CD4-positive, alpha-beta T cell treated with Interleukin-6 at 100 ng/mL for 8 hours (primary cell): ENCODE data around the gene EEF1AKMT1.
"Not testable (repeated sequence)": the region's sequence is repeated elsewhere in the genome, so short reads cannot be mapped to it uniquely, and the experiment has no call there.

Experiments
- DNase-seq: peaks from one replicate; pipeline ENCODE4 v3.0.0-alpha.2; 2020; ENCODE audit warnings: mixed read lengths, low spot score

Gene EEF1AKMT1

DNA sequence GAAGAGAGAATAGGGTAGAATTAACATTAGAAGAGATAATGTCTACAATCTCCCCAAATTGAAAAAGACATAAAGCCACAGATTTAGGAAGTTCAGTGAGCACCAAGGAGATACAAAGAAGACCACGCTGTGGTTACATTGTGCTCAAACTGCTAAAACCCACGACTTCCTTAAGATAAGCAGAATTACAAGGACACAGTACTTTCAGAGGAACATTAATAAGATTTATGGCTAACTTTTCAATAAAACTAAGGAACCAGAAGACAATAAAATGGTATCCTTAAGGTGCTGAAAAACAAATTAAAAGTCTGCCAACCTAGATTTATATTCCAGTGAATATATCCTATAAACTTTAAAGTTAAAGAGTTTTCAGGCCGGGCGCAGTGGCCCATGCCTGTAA lies 77.7 kb downstream of the EEF1AKMT1 start:
- DNase-seq, result no peak

DNA sequence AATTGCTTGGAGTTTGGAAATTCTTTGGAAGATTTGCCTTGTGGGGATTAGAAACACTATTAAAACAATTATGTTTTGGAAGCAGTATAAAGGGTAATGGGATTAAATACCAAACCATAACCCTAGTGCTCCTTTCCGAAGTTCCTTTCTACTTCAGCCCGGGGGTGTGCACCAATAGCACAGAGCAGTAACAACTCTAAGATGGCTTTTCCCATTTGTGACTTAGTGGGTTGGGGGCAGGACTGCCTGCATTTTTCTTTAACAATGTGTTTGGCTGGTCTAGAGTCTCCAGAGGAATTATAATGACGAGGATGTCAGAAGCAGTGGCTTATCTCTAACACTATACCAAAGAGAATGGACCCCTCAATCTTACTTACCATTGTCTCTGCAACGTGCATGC lies 82.1 kb downstream of the EEF1AKMT1 start:
- DNase-seq, result no peak

DNA sequence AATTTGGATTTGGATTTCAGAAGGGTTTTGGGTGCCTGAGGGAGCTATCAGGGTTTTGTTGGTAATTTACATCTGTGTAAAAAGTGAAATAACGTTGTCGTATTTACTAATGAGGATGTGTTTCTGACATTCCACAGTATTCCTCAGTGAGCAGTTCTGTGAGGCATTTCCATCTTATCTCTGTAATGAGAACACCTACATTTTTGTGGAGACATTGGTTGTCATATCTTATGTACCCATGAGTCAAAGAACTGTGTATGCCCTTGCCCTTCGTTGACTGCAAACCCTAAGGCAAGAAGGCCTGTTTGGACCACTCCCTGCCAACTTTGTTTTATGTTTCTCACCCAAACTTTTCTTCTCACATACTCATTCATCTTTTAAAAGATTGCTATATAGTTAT lies 84.5 kb downstream of the EEF1AKMT1 start:
- DNase-seq, result no peak

DNA sequence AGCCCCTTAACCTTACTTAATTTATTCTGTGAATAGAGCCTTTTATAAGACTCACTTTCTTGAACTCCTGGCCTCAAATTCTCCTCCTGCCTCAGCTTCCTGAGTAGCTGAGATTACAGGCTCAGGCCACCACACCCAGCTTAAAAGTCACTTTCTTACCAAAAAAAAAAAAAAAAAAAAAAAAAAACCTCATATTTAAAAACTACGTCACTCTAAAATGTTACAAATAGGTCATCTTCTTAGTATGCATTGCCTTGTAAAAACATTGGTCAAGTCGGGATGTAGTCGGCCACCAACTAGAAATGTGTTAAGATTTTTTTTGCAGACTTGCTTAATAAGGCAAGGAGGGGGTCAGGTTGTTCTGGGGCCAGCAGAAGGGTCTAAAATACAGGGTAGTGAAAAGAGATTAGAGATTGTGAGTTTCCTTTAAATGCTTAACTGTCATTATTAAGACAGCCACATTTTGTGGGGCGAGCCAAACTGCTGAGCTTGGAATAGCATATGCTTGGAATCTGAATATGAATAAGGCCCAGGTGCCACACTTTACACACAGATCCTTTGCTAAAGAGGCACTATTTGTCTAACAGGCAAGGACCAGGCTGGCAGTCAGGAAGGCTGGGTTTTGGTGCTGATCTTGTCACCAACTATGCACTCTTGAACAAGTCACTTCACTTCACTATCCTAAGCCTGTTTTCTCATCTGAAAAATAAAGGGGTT lies 86.7 kb downstream of the EEF1AKMT1 start:
- DNase-seq, result no peak

DNA sequence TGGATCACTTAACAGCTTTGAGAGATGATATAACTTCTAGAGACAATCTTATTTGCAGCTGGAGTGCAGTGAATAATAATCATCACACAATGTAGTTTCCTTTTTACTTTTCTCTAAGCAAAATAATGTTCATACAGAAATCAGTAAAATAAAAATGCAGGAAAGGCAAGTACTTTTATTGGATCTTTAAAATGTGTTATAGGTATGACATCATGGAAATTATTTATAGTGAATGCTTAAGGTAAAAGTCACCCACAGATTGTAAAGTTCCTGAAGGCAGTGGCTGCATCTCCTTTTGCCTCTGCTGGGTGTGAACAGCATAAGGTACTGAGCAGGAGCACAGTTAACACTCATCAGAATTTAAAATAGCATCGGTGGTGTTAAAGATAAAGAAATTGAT lies 87.6 kb downstream of the EEF1AKMT1 start:
- DNase-seq, result no peak

GRCh38 chr13:20685092-20685491 lies 88.7 kb downstream of the EEF1AKMT1 start:
- DNase-seq, result no peak

- DNase-seq, result no peak
Observed at GRCh38 chr13:20684546-20684945, 89.2 kb downstream of the EEF1AKMT1 start.

- DNase-seq, result no peak
Observed at GRCh38 chr13:20684041-20684440, 89.7 kb downstream of the EEF1AKMT1 start.

DNA sequence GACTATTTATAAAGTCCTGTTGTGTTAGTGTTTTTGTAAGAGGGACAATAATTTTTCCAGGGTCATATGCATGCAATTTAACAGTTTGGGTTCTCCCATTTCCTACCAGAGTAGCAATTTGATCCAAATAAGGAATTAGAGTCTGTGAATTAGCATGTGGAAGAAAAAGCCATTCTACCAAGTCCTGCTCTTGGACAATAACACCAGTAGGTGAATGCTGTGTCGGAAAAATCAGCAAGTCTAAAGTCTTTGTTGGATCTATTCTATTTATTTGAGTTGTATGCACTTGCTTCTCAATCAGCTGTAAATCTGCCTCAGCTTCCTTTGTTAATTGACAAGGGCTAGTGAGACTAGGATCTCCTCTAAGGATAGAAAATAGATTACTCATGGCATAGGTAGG lies 91.7 kb downstream of the EEF1AKMT1 start:
- no peak for DNase-seq

- not testable (repeated sequence) for DNase-seq
Observed at GRCh38 chr13:20681481-20681880, 92.3 kb downstream of the EEF1AKMT1 start.

- DNase-seq, result no peak
Observed at GRCh38 chr13:20680416-20681080, 93.2 kb downstream of the EEF1AKMT1 start.

- DNase-seq, result no peak
Observed at GRCh38 chr13:20679879-20680278, 93.9 kb downstream of the EEF1AKMT1 start.
